Suprapubic skin (tissue), 4 donors: ENCODE results near the gene CDH26. TPM values are rescaled to one million over a fixed set of nuclear protein-coding genes. Genes with fewer than 3 reads are reported as not detected.

ENCODE experiments used
- DNase-seq, 2 donors: peaks; one replicate each; pipeline ENCODE4 v3.0.0-alpha.2; 2019; ENCODE audit warnings: low spot score in 2 of 2
- H3K27ac ChIP-seq: fragments of 200-600 bp; sonication (generic); one replicate; pipeline ENCODE4 v1.5.1; 2019
- H3K27me3 ChIP-seq: fragments of 200-600 bp; sonication (generic); one replicate; pipeline ENCODE4 v1.5.1; 2019
- H3K36me3 ChIP-seq: fragments of 200-600 bp; sonication (generic); one replicate; pipeline ENCODE4 v1.5.1; 2019
- H3K4me1 ChIP-seq: fragments of 200-600 bp; sonication (generic); one replicate; pipeline ENCODE4 v1.5.1; 2019
- H3K4me3 ChIP-seq: fragments of 200-600 bp; sonication (generic); one replicate; pipeline ENCODE4 v1.5.1; 2019; ENCODE audit warnings: mild to moderate bottlenecking
- H3K9me3 ChIP-seq: fragments of 200-600 bp; sonication (generic); one replicate; pipeline ENCODE4 v1.5.1; 2019
- EP300 ChIP-seq: sonication (generic); formaldehyde crosslinking; IDR thresholded peaks from one replicate; pipeline ENCODE4 v1.6.1; 2017; ENCODE audit warnings: antibody characterized with exemption
- POLR2A ChIP-seq, 2 donors: fragments of 450-650 bp; IDR thresholded peaks; one replicate each; pipeline ENCODE4 v1.6.1; 2017; ENCODE audit warnings: antibody characterized with exemption in 2 of 2, mild to moderate bottlenecking in 2 of 2, moderate library complexity in 2 of 2
- POLR2AphosphoS5 ChIP-seq, 3 donors: sonication (generic); formaldehyde crosslinking; IDR thresholded peaks; one replicate each; pipeline ENCODE4 v1.6.1; 2017; ENCODE audit warnings: antibody characterized with exemption in 3 of 3
- WGBS: methylation state at CpG from one replicate; pipeline ENCODE4 v1.1.5; 2018; 5-methylcytosine and 5-hydroxymethylcytosine counted together
- total RNA-seq, 4 donors: library from RNA; depleted of rRNA; stranded (reverse); fragments of >200 nt; gene quantifications; one replicate each; pipeline ENCODE4 v1.1.0, GENCODE V29; 2016
- TF ChIP-seq, protein P1 (sequence below), 2 donors: fragments of 200-600 bp in 1 of 2; fragments of 450-650 bp in 1 of 2; sonication (generic) in 1 of 2; IDR thresholded peaks; one replicate each; pipeline ENCODE4 v1.5.1; 2016 to 2019; ENCODE audit warnings: antibody characterized with exemption in 2 of 2, mild to moderate bottlenecking in 1 of 2, moderate library complexity in 1 of 2

Gene CDH26
- total RNA-seq, 4 donors from 2014 or later: 1.4 to 2.2 (median 2.0) TPM

DNA sequence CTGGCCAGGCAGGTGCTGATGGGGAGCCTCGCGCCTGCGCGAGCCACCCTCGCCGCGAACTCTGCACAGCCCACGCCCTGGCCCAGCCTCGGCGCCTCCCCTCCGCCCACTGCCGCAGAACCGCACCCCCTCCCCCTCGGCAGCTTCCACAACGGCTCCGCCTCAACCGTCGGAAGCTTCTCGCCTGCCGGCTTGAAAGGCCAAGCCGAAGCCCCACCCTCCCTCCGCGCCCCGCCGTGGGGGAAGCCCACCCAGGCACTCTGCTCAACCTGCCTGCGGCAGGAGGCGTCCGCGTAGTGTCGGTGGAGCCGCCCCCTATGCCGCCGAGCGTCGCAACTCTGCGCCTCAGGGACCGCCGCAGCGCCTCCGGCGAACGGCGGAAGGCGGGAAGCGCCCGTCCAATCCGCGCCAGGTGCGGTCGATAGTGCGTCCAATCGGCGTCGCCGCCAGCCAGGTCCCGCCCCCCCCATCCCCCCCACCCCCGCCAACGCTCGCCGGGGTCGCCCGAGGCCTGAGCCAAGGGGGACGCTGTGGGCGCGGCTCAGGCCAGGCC lies 24.9 kb upstream of the CDH26 start, which contains the start of gene SYCP2:
Gene SYCP2 (minus strand): TSS at position 342 of the 553 bp plus-strand sequence. CDS start 11,224 bp downstream, outside the sequence.
- Histone ChIP-seq H3K27me3 (no peaks in the 10 kb centered on the region), H3K27ac (peak within 1 kb of the TSS; percentile 34), H3K9me3 (no peaks in the 10 kb centered on the region), H3K36me3 (no peaks in the 10 kb centered on the region), H3K4me3 (peak within 1 kb of the TSS; percentile 78), H3K4me1 (peaks cover 39% of the 10 kb centered on the region)
- TF ChIP-seq POLR2AphosphoS5 (IDR thresholded peaks at IDR 0.05): no peak
- TF ChIP-seq POLR2A (IDR thresholded peaks at IDR 0.05): no peak
- TF ChIP-seq, protein P1, sequence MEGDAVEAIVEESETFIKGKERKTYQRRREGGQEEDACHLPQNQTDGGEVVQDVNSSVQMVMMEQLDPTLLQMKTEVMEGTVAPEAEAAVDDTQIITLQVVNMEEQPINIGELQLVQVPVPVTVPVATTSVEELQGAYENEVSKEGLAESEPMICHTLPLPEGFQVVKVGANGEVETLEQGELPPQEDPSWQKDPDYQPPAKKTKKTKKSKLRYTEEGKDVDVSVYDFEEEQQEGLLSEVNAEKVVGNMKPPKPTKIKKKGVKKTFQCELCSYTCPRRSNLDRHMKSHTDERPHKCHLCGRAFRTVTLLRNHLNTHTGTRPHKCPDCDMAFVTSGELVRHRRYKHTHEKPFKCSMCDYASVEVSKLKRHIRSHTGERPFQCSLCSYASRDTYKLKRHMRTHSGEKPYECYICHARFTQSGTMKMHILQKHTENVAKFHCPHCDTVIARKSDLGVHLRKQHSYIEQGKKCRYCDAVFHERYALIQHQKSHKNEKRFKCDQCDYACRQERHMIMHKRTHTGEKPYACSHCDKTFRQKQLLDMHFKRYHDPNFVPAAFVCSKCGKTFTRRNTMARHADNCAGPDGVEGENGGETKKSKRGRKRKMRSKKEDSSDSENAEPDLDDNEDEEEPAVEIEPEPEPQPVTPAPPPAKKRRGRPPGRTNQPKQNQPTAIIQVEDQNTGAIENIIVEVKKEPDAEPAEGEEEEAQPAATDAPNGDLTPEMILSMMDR (IDR thresholded peaks at IDR 0.05): no peak
- no peak for TF ChIP-seq EP300
- DNase-seq: peak; percentile 67 to 79
- 23% methylated on average over 7 of the region's 65 CpGs for WGBS

DNA sequence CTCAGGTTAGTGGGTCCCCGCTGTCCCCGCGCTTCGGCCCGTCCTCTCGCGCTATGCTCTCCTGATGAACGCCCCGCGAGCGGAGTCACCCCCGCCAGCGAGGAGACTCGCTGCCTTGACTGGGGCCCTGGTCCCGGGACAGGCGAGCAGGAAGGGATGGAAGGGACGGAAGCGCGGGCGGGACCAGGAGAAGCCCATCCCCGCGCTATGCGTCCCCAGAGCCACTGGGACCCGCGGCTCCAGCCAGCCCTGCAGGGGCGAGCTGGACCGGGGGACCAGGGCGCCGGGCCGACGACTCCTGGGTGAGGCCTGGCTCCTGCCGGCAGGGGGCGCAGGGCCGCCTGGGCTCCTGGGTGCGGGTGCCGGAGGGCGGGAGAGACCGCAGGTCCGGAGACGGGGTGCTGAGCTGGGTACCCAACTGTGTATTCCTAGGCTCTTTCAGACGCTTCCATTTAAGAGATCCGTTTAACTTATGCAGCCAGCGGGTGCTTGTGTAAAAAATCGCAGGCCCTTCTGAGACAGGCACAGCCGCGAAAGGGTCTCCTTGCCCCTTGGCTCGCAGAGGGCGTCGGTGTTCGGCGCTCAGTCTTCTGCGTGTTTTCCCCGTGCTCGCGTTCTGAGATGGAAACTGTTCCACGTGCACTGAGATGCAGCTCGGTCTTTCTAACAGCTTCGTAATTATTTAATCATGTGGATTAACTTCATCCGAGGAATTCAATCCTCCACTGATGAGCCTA lies 24.2 kb upstream of the CDH26 start:
- no peaks in the 10 kb centered on the region for H3K36me3 ChIP-seq
- peak; percentile 84 to 89 for DNase-seq
- H3K27ac ChIP-seq: peak overlapping the region; percentile 34
- H3K4me1 ChIP-seq: peaks cover 46% of the 10 kb centered on the region
- peak overlapping the region; percentile 78 for H3K4me3 ChIP-seq
- TF ChIP-seq, protein P1 (IDR thresholded peaks at IDR 0.05): peak; percentile 86 to 98
- TF ChIP-seq POLR2AphosphoS5 (IDR thresholded peaks at IDR 0.05): peak in 1 of 3 donors; percentile 4
- no peak for TF ChIP-seq EP300
- 7% methylated on average over 32 of the region's 59 CpGs for WGBS
- H3K27me3 ChIP-seq: no peaks in the 10 kb centered on the region
- H3K9me3 ChIP-seq: no peaks in the 10 kb centered on the region

DNA sequence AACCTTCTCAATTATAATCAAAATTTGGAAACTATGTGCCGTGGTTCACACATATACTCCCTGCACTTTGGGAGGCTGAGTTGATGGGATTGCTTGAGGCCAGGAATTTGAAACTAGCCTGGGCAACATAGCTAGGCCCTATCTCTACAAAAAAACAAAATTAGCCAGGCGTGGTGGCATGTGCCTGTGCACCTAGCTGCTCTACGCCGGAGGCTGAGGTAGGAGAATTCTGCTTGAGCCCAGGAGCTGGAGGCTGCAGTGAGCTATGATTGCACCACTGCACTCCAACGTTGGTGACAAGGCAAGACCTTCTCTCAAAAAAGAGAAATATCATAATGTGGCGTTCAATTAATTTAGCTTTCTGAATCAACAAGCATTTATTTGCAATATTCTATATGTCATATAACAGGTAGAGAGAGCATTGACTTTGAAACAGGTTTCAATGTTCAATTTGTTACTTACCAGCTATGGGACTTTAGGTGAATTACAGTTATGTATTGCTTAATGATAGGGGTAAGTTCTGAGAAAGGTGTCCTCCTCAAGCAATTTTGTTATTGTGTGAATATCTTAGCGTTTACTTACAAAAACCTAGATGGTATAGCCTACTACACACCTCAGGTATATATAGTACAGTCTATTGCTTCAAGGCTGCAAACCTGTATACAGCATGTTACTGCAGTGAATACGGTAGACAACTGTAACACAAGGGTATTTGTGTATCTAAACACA lies 22.6 kb upstream of the CDH26 start:
- 79% methylated on average over 8 of the region's 8 CpGs for WGBS
- H3K4me3 ChIP-seq: no peak overlapping the region
- TF ChIP-seq, protein P1 (IDR thresholded peaks at IDR 0.05): no peak
- TF ChIP-seq POLR2A (IDR thresholded peaks at IDR 0.05): no peak
- TF ChIP-seq POLR2AphosphoS5 (IDR thresholded peaks at IDR 0.05): no peak
- TF ChIP-seq EP300: no peak
- H3K4me1 ChIP-seq: peaks cover 51% of the 10 kb centered on the region
- no peaks in the 10 kb centered on the region for H3K36me3 ChIP-seq
- DNase-seq: no peak
- H3K9me3 ChIP-seq: no peaks in the 10 kb centered on the region
- no peak overlapping the region for H3K27ac ChIP-seq
- H3K27me3 ChIP-seq: no peaks in the 10 kb centered on the region

DNA sequence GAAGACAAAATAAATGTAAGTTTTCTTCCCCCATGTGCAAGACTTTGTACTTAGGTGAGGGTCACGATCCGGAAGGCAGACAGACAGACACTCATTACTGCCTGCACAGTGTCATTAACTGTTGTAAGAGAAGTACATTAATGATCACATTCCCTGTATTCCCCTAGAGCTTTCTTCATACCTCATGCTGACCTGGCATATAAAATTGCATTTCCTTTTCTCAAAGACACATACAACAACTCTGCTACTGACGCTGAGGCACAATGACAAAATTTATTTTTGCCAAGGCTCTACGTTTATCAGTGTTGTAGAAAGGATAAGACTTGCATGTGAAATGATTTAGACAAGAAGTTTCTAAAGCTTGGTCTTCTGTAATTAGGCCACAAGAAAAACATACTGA lies 21.8 kb upstream of the CDH26 start:
- Histone ChIP-seq H3K27ac (no peak overlapping the region), H3K27me3 (no peaks in the 10 kb centered on the region), H3K9me3 (no peaks in the 10 kb centered on the region), H3K4me3 (no peak overlapping the region), H3K4me1 (peaks cover 58% of the 10 kb centered on the region), H3K36me3 (no peaks in the 10 kb centered on the region)
- 72% methylated on average over 4 of the region's 4 CpGs for WGBS
- TF ChIP-seq POLR2AphosphoS5 (IDR thresholded peaks at IDR 0.05): no peak
- TF ChIP-seq POLR2A (IDR thresholded peaks at IDR 0.05): no peak
- no peak for TF ChIP-seq EP300
- TF ChIP-seq, protein P1 (IDR thresholded peaks at IDR 0.05): no peak
- DNase-seq: no peak

DNA sequence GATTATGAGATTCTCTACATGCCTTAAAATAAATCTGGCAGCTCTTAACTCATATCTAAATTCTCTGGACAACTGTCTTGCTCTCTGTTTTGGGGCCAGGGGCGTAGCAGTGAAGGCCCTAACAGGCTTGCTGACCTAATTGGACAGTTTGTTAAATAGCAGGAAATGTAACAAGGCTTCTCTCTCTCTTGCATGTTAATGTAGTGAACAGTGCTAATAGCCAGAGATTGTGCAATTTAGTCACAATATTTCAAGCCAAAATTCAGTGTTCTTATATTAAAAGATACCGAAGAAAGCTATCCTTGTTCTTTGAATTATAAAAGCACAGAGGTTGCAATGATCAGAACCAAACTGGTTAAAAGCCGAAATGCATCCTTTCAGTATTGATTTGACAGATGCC lies 21.1 kb upstream of the CDH26 start:
- H3K9me3 ChIP-seq: no peaks in the 10 kb centered on the region
- H3K27me3 ChIP-seq: no peaks in the 10 kb centered on the region
- H3K4me1 ChIP-seq: peaks cover 65% of the 10 kb centered on the region
- no peaks in the 10 kb centered on the region for H3K36me3 ChIP-seq
- H3K4me3 ChIP-seq: no peak overlapping the region
- no peak for TF ChIP-seq POLR2AphosphoS5 (IDR thresholded peaks at IDR 0.05)
- TF ChIP-seq, protein P1 (IDR thresholded peaks at IDR 0.05): no peak
- DNase-seq: no peak
- no peak overlapping the region for H3K27ac ChIP-seq
- 56% methylated on average over 3 of the region's 3 CpGs for WGBS
